HUDEP-2 (cell line): ENCODE results near the gene KLC1.
A peak's percentile ranks its signal among the peaks of the same experiment; 100 is the strongest.

Source experiments
- DNase-seq, 76 experiments: peaks; one replicate each; lab custom pipeline; 2025; ENCODE audit not compliant: unreplicated experiment in 76 of 76; lab: John Stamatoyannopoulos, UW

KLC1 gene

DNA sequence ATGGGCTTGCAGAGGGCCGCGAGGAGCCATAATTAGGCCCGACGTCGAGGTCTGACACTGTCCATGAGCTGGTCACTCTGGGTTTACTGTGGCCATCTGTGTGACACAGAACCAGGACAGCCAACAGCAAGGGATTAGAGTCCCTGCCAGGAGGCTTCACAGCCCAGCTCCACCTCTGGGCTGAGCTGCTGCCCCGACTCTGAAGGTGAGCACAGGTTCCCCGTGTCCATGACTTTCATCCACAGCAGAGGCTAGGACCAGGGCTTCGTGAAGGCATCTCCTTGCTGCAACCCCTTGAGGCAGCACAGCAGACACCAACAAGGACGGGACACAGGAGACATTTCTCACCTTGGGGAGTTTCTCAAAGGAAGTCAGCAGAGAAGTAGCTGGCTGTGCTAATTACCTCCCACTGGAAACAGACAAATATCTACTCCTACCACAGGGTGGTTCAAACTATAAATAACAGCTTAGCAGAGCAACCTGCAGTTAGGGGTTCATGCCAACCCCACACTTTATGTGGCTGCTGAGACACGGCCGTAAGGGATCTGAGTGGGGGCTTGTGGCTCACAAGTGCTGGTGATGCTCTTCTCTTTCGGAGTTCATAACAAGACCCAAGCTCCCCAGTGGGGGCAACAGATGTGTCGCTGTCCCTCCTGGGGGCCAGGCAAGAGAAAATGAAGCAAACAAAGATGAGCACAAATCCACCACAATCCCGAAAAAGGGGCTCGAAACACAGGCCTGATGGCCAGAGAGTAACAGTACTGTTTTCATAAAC, 115.8 kb downstream of the KLC1 start:
- DNase-seq = no peak

DNA sequence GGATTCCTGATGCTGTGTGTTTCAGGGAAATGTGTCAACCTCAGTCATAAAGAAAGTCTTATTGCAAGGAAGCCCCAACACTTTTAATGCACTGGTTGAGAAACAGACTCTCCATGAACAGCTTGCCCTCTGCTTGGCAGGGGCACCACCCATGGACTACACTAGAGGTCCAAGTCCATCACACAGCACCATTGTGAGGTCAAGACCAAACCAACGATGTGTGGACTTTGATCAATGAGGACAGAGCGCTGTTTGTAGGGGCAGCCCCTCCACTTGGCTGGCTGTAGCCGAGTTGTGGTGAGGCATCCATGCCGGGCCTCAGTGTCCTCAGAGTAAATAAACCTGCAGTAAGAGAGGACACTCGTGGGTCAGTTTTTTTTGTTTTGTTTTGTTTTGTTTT, 116.4 kb downstream of the KLC1 start:
- DNase-seq = no peak

DNA sequence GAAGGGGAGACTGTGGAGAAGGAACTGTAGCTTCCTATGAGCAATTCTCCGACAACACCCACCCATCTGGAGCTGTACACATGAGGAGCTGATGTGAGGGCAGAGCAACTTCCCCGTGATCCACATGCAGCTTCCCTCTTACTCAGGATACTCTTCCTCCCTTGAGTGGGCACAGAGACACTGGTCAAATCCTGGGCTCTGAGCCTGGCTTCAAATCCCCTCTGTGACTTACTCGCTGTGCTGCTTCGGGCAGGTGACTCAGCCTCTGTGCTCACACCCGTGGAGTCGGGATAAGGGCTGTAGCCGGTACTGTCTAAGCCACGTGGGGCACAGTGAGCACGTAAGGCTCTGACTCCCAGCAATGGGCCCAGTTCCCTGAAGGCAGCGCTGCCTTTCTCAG, 117.7 kb downstream of the KLC1 start:
- DNase-seq = peak in 1 of 76 experiments; percentile 4

GRCh38 chr14:103748534-103748857, 119.5 kb downstream of the KLC1 start:
- DNase-seq = no peak

GRCh38 chr14:103749452-103749851, 120.4 kb downstream of the KLC1 start:
- no peak for DNase-seq

GRCh38 chr14:103749860-103750259, 120.8 kb downstream of the KLC1 start:
- peak in 4 of 76 experiments; percentile 9 to 21 (median 16) for DNase-seq
